ENCODE data around the gene MGMT.

MGMT gene

DNA sequence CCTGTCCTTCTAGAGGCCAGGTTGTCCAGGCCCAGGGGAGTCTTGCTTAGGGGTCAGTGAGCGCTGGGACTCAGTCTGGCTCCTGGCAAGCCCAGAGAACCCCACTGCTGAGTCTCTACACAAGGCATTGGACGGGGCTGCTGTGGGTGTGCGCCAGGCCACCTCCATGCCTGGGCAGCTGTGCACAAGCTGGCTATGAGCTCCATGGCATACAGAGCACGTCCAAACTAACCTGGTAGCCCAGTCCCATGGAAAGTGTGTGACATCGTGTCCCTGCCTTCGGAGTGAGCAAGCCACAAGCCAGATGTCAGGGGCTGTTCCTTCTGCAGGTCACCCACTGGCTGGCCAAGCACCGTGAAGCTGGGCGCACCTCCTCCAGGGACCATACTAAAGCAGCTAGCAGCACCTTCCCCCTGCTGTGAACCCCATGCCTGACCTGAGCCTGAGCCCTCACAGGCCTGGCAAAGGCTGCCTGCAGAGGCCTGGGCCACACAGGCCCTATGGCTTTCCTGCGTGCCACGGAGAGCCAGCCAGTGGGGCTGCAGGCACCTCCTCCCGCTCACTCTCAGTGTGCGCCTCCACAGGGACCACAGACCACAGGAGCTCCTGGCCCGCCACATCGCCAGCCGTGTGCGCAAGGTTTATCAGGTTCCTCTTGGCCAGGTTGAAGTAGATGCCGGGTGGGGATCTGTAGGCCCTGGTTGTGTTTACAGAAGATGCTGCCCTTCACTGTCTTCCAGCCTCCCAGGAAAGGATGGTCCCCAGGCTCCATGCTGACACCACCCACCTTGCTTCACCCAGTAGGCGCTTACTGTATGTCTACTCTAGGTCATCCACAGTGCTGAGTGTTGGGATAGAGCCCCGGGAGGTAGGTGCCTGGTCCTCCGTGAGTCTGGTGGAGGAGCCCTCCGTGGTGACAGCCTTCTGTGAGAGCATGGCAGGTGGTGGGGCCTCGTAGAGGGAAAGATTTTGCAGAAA is 277.4 kb downstream of the MGMT start:
- no peak for DNase-seq

- DNase-seq: no peak
Measured at GRCh38 chr10:129745186-129745750, 278.2 kb downstream of the MGMT start.

DNA sequence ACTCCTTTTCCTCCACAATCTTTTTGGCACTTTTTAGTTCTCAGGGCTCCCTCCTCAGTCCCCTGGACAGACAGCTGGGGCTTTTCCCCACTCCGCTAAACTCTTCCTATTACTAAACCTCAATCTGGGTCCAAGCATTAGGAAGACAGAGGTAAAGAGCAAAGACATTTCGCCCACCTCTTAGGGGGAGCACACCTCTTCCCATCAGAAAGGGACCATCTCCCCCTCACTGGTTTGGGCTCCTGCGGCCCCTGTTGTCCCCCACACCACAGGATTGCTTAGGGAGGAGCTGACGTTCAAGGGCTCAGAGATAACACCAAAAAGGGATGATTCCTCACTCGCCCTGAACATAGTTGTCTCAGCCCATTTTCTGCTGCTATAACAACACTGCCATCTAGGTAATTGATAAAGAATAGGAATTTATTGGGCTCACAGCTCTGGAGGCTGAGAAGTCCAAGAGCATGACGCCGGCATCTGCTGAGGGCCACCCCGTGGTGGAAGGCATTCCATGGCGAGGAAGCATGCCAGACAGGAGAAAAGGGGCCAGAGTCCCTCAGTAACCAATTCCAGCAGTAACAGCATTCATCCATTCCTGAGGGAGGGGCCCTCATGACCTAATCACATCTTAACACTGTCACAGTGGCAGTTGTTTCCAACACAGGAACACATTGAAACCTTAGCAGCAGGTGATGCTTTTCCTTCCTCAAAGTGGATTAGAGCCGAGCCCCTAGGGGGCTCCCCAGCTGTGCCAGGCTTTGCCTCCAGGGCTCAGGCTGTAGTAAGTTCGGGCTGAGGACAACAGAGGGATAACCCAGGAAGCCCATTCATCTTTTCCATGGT is 287.4 kb downstream of the MGMT start:
- DNase-seq: no peak

DNA sequence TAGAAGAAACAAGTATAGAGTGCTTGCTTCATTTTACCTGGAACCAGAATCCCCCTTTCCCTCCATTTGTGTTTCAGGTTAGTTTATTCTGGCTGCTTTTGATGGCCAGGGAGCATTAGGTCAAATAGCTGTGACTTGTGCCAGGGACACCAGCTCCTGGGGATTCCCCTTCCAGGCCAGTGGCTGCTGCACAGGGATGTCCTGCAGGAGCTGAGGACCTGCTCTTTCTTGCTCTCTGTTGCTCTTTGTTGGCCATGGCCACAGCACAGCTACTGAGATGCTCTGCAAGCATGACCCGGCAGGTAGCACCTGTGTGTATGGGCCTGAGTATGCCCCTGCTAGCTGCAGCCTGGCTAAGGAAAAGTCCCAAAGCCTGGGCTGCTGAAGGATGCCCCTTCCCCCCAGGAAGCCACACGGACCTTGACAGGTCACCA is 288.1 kb downstream of the MGMT start:
- DNase-seq: no peak

DNA sequence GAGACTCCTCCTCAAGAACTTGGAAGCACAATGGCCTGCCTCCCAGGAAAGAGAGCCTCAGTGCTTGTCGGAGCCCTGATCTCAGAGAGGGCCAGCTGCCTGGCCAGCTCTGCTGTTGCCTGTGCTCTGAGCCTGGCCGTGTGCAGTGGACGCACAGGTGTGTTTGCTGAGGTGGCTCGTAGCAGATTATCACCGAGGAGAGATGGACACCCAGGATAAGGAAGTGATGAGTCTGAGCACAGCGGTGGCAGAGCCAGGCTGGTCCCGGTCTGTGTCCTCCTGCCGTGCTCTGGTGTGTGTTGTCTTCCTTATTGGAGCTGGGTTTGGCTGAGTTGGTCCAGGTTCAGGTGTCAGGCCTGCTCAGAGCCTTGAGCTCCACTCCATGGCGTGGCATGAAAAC is 288.6 kb downstream of the MGMT start:
- DNase-seq: no peak

DNA sequence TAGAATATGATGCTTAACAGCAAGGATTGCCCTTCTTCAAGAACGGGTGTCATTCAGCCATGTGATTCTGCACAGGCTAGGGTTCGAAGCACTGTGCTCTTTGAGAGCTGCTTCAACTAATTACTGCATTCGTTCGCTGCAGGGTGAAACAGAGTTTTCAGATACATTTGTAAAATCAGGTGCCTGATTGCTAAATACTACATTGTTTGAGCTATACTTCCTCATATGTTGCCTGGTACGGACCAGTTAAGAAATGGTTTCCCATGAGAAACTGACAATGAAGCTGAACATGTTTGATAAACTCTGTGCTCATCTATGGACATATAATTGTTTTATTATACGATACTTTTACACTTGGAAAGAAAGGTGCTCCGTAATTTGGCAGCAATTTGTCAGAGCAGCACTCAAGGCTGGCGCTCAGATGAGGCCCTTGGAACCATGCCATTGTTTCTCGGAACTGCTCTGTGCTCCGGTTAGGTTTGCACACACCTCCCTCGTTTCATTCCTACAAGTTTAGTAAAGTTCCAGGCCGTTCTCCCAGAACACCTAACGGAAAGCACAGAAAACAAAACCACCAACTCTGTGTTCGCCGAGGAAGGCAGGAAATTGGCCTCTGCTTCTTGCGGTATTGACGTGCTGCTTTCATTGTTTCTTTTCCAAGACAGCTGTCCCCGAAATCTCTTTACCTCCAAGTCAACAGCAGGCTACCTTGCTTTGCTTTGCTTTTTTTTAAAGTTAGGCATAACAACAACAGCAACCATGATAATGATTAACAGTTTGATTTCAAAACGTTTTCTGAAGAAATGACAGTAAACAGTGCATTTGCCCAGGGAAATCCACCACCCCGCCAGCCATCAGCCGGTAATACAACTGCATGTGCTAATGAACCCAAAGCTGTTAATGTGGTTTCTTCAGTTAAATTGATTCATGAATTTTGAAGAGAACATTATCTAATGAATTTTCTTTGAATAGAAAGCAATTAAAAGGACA is 290.2 kb downstream of the MGMT start:
- DNase-seq: no peak

- DNase-seq: no peak
Measured at GRCh38 chr10:129758207-129759021, 291.4 kb downstream of the MGMT start.

- no peak for DNase-seq
Measured at GRCh38 chr10:129759214-129760002, 292.4 kb downstream of the MGMT start.

DNA sequence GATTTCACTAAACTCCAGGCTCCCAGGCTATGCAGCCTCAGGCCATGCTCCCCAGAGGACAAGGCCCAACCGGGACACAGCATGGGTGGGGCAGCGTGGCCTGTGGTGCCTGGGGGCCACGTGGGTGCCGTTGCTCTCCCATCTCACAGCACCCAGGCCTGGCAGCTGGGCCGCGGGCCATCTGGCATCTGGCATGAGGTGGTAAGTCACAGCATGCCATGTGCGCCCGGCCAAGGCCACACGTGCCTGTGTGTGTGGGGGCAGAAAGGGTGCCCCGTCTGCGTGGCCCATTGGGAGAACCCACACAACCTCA is 292.9 kb downstream of the MGMT start:
- DNase-seq: no peak

GRCh38 chr10:129760416-129760815 is 293.4 kb downstream of the MGMT start:
- DNase-seq: no peak

GRCh38 chr10:129761197-129761972 is 294.3 kb downstream of the MGMT start:
- no peak for DNase-seq

DNA sequence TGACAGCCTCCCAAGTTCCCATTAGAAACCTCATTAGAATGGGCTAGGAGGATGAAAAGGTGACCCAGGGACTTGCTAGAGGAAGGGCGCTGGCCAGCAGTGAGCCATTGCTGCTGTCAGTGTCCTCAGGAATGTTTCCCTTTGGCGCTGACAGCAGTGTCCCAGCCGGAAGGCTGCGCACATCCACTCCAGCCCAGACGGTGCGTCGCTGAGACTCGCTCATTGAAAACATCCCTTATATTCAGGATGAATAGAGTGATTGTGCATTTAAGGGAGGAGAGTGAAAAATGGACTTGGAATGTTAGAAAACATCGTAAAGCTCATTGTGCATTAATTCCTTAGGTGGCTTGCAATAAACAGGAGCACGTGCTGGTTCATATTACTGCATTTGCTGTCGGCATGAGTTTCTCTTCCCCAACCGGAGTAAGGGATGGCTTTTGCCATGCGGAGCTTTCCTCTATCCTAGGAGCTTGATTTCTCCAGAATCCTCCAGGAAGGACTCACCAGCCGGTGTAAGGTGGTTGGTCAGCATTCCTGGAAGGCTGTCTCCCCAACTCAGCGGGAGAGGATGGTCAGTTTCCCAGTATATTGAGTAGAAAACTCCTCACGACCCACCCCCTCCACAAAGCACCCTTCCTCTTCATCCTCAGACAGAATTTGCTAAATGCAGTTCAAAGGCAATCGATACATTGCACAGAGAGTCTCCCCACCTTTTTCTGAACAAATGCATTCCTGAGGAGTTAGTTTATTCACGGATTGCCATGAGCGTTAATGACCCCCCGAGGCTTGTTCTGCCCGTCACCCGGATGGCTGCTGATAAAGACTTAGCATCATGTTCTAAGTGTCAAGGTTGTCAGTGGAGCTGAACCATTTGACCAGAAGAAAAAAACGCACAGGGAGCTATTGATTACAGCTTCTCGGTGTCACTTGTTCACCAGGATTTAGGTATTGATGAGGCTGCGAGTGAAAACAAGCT is 295.2 kb downstream of the MGMT start:
- DNase-seq: no peak

- DNase-seq: no peak
Measured at GRCh38 chr10:129764011-129764900, 297.2 kb downstream of the MGMT start.

DNA sequence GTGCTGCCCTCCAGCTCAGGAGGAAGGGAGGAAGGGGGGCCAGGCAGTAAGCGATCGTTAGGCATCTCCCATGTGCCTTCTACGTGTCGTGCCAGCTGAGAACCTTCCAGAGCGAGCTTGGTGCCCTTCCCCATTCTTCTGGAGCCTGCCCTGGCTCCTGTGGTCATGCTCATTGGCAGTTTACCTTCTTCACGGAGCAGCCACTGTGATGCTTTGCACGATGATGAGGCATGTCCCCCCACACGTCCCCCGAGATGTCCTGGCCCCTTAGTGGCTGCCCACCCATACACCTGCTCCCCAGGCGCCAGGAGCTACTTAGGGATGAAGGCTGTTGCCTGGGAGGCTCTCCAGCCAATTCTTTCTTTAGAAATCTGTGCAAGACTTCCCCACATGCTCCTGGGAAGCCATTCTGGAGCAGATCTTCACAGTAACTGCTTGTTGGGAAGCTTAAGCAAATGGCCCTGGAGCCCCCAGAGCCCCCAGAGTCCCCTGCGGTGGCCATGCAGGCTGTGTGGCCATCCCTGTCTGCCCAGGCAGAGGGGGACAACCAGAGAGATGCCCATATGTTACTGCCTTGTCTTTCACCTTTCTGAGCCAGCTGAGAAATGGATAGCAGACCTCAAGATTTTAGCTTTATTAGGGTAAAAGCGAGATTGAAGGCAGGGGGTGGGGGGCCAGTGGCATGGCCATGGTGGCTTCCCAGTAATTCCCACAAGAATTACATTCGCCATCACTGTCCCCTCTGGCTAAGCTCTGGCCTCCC is 298.0 kb downstream of the MGMT start:
- no peak for DNase-seq

- no peak for DNase-seq
Measured at GRCh38 chr10:129765664-129766550, 298.9 kb downstream of the MGMT start.
